ENCODE data around the gene DIPK2A. TPM values are rescaled to one million over a fixed set of nuclear protein-coding genes. Genes with fewer than 3 reads are reported as not detected.

DIPK2A gene
- total RNA-seq, 1 experiment from 2014 or later, result 22.0 TPM

DNA sequence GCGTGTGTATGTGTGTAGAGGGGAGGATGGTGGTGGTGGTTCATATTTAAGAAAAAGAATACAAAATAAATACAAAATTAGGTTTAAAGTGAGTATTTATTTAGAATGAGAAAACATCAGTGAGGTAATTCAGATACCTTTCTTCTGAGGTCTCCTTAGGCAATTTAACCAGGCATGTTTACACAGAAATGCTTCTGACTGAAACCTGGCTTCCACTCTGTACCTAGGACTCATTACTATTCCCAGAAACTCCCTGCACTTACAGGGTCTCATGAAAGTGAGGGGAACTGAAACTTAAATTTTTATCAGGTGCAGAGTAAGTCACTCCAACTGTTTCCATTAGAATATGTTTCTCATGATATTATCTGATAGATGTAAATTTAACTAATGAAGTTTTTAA, 10.3 kb upstream of the DIPK2A start:
- no peak for DNase-seq
- H3K4me2 ChIP-seq (ENCODE audit: insufficient read depth, insufficient read length, low read length), result no peak overlapping the region
- no peak overlapping the region for H4K5ac ChIP-seq (ENCODE audit: insufficient read length, low read depth, low read length)
- H3K18ac ChIP-seq (ENCODE audit: insufficient read length, low read depth, low read length), result no peak overlapping the region
- peaks cover 6 to 11% of the 10 kb centered on the region in 2 experiments; a peak in 3 of 4 replicates for H3K4me1 Mint-ChIP-seq
- no peak overlapping the region for H3K27ac Mint-ChIP-seq
- H4K20me1 ChIP-seq (ENCODE audit: control insufficient read depth, insufficient read depth, insufficient read length), result no peaks in the 10 kb centered on the region
- no peaks in the 10 kb centered on the region for H3K27me3 Mint-ChIP-seq (ENCODE audit: low read depth)
- no peak overlapping the region for H4K8ac ChIP-seq (replicated peaks; ENCODE audit: insufficient read length, low read depth, low read length)
- H4K91ac ChIP-seq (ENCODE audit: insufficient read length, low read depth, low read length), result no peak overlapping the region
- no peaks in the 10 kb centered on the region for H3K9me3 ChIP-seq (ENCODE audit: control insufficient read depth, low read depth, low read length)
- H3K36me3 Mint-ChIP-seq (ENCODE audit: insufficient read depth in 1 of 3, low read depth in 3 of 3), result peaks cover 0 to 19% (median 6%) of the 10 kb centered on the region in 3 experiments; a peak in 5 of 7 replicates
- no peaks in the 10 kb centered on the region for H3K79me1 ChIP-seq (ENCODE audit: insufficient read depth, low read depth, low read length, poor library complexity, severe bottlenecking)
- no peak overlapping the region for H2BK120ac ChIP-seq (ENCODE audit: low read depth, low read length, poor library complexity, severe bottlenecking)
- no peak overlapping the region for H3K4me3 Mint-ChIP-seq
- no peaks in the 10 kb centered on the region for H3K23me2 ChIP-seq (ENCODE audit: insufficient read length, low read depth, low read length, poor library complexity, severe bottlenecking)
- H2AFZ ChIP-seq (ENCODE audit: low read length), result no peak overlapping the region
- H3K27ac ChIP-seq (ENCODE audit: insufficient read length, low read depth, low read length), result no peak overlapping the region
- peaks cover 7 to 10% of the 10 kb centered on the region in 2 experiments; a peak in 4 of 5 replicates for H3K9me3 Mint-ChIP-seq
- H3K9ac ChIP-seq (ENCODE audit: extremely low read depth, insufficient read length, low read length), result no peak overlapping the region
- WGBS (ENCODE audit: extremely low coverage, insufficient read length, low lambda C conversion rate), result no CpG with 5 or more reads among the region's 1 CpG
- H3T11ph ChIP-seq (ENCODE audit: low read length), result no peak overlapping the region
- H3K56ac ChIP-seq (ENCODE audit: insufficient read length, low read depth, low read length), result no peak overlapping the region
- H3K27me3 ChIP-seq (ENCODE audit: insufficient read depth, low read length), result no peaks in the 10 kb centered on the region
- peaks cover 2% of the 10 kb centered on the region; the same call in 1 of the 2 replicates for H3K4me1 ChIP-seq (ENCODE audit: insufficient read depth, low read length)
- H3K23ac ChIP-seq (ENCODE audit: insufficient read length, low read depth, low read length), result no peak overlapping the region
- no peaks in the 10 kb centered on the region for H3K79me2 ChIP-seq (ENCODE audit: insufficient read depth, low read length)
- no peak overlapping the region for H2AK5ac ChIP-seq (ENCODE audit: insufficient read length, low read length)
- TF ChIP-seq, protein P1, sequence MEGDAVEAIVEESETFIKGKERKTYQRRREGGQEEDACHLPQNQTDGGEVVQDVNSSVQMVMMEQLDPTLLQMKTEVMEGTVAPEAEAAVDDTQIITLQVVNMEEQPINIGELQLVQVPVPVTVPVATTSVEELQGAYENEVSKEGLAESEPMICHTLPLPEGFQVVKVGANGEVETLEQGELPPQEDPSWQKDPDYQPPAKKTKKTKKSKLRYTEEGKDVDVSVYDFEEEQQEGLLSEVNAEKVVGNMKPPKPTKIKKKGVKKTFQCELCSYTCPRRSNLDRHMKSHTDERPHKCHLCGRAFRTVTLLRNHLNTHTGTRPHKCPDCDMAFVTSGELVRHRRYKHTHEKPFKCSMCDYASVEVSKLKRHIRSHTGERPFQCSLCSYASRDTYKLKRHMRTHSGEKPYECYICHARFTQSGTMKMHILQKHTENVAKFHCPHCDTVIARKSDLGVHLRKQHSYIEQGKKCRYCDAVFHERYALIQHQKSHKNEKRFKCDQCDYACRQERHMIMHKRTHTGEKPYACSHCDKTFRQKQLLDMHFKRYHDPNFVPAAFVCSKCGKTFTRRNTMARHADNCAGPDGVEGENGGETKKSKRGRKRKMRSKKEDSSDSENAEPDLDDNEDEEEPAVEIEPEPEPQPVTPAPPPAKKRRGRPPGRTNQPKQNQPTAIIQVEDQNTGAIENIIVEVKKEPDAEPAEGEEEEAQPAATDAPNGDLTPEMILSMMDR (conservative IDR thresholded peaks at IDR 0.05), result no peak
- no peak overlapping the region for H3K14ac ChIP-seq (ENCODE audit: insufficient read depth, low read length)
- no peak overlapping the region for H2BK12ac ChIP-seq (ENCODE audit: insufficient read length, low read depth, low read length)
- H3K4ac ChIP-seq (ENCODE audit: low read depth, low read length), result no peak overlapping the region
- H2BK5ac ChIP-seq (ENCODE audit: insufficient read length, low read length), result no peak overlapping the region
- H2BK15ac ChIP-seq (ENCODE audit: low read depth, low read length), result no peak overlapping the region
- no peak overlapping the region for H2BK20ac ChIP-seq (ENCODE audit: low read depth, low read length, poor library complexity, severe bottlenecking)

Data from H9 (cell line).